Measurements from ENCODE around the gene UBE2E2.

The UBE2E2 gene

GRCh38 chr3:23481616-23482278 lies 278.6 kb downstream of the UBE2E2 start (continued):
- no peak; the same call in none of the 2 replicates for TF ChIP-seq ZBTB8A (tag by site-specific recombination; IDR thresholded peaks at IDR 0.05)
- TF ChIP-seq YY1 (tag by site-specific recombination; IDR thresholded peaks at IDR 0.05) = no peak
- TF ChIP-seq ZNF404 (tag by site-specific recombination; IDR thresholded peaks at IDR 0.05) = no peak
- no peak for TF ChIP-seq ZNF707 (tag by site-specific recombination; IDR thresholded peaks at IDR 0.05)
- no peak for TF ChIP-seq ZFP41 (tag by site-specific recombination; IDR thresholded peaks at IDR 0.05; ENCODE audit: borderline replicate concordance)
- no peak for TF ChIP-seq ZNF280C (tag by site-specific recombination; IDR thresholded peaks at IDR 0.05)
- TF ChIP-seq ZNF626 (tag by site-specific recombination; IDR thresholded peaks at IDR 0.05) = no peak
- no peak for TF ChIP-seq ZNF19 (tag by site-specific recombination; IDR thresholded peaks at IDR 0.05; ENCODE audit: low read depth)
- TF ChIP-seq ZBTB17 (tag by site-specific recombination; IDR thresholded peaks at IDR 0.05) = no peak
- TF ChIP-seq OVOL3 (tag by site-specific recombination; IDR thresholded peaks at IDR 0.05) = no peak
- TF ChIP-seq ZIC2 (tag by site-specific recombination; IDR thresholded peaks at IDR 0.05) = no peak
- peak; percentile 53; the same call in 1 of the 2 replicates for TF ChIP-seq ZNF10 (tag by site-specific recombination; IDR thresholded peaks at IDR 0.05)
- no peak for TF ChIP-seq SP2 (tag by site-specific recombination; IDR thresholded peaks at IDR 0.05)
- TF ChIP-seq ZNF391 (tag by site-specific recombination; IDR thresholded peaks at IDR 0.05; ENCODE audit: borderline replicate concordance, low read depth) = no peak
- no peak for TF ChIP-seq HOXD13 (CRISPR knock-in tag; IDR thresholded peaks at IDR 0.05; ENCODE audit: borderline replicate concordance)
- no peak for TF ChIP-seq ZNF785 (tag by site-specific recombination; IDR thresholded peaks at IDR 0.05)
- TF ChIP-seq ZNF488 (tag by site-specific recombination; IDR thresholded peaks at IDR 0.05) = no peak
- peak; percentile 74 for TF ChIP-seq ZNF18 (tag by site-specific recombination; IDR thresholded peaks at IDR 0.05)
- 0 out of 2 replicates have a peak, but pooled peaks have one; percentile 26 for TF ChIP-seq ZBTB20 (tag by site-specific recombination; IDR thresholded peaks at IDR 0.05)
- TF ChIP-seq ZEB2 (tag by site-specific recombination; IDR thresholded peaks at IDR 0.05) = peak; percentile 83
- peak; percentile 44; the same call in 1 of the 2 replicates for TF ChIP-seq SCRT1 (tag by site-specific recombination; IDR thresholded peaks at IDR 0.05; ENCODE audit: borderline replicate concordance)
- TF ChIP-seq HOXC10 (CRISPR knock-in tag; IDR thresholded peaks at IDR 0.05) = no peak
- TF ChIP-seq INSM2 (tag by site-specific recombination; IDR thresholded peaks at IDR 0.05) = no peak
- no peak for TF ChIP-seq ZNF37A (tag by site-specific recombination; IDR thresholded peaks at IDR 0.05)
- TF ChIP-seq ZNF548 (tag by site-specific recombination; IDR thresholded peaks at IDR 0.05) = no peak
- no peak for TF ChIP-seq ZSCAN30 (tag by site-specific recombination; IDR thresholded peaks at IDR 0.05)
- no peak for TF ChIP-seq ZNF501 (tag by site-specific recombination; IDR thresholded peaks at IDR 0.05)
- no peak for TF ChIP-seq ZNF398 (tag by site-specific recombination; IDR thresholded peaks at IDR 0.05)
- TF ChIP-seq ZNF621 (tag by site-specific recombination; IDR thresholded peaks at IDR 0.05) = no peak
- peak; percentile 61; the same call in 1 of the 2 replicates for TF ChIP-seq KLF7 (tag by site-specific recombination; IDR thresholded peaks at IDR 0.05; ENCODE audit: borderline replicate concordance)
- TF ChIP-seq ZNF174 (tag by site-specific recombination; IDR thresholded peaks at IDR 0.05) = no peak
- TF ChIP-seq ZNF335 (tag by site-specific recombination; conservative IDR thresholded peaks at IDR 0.05) = no peak

All from HEK293 (cell line).